Measurements from ENCODE around the gene CAPN11. TPM values are rescaled to one million over a fixed set of nuclear protein-coding genes. Genes with fewer than 3 reads are reported as not detected.
A peak's percentile ranks its signal among the peaks of the same experiment; 100 is the strongest.
"Not testable (repeated sequence)": the region's sequence is repeated elsewhere in the genome, so short reads cannot be mapped to it uniquely, and the experiment has no call there.

Gene CAPN11
- total and polyA plus RNA-seq, 7 donors, result 0.41 to 1.6 (median 0.71) TPM; not detected in 3

- H3K36me3 ChIP-seq, result no peaks in the 10 kb centered on the region
- no peak overlapping the region for H3K4me3 ChIP-seq
- intact Hi-C loops (cut with DNase I), result no loop called here
- no peak for DNase-seq
- WGBS, 2 donors, result 73 to 79% methylated on average over 2 of the region's 2 CpGs
- no peak for TF ChIP-seq EP300 (IDR thresholded peaks at IDR 0.05)
- no peak for TF ChIP-seq POLR2A (IDR thresholded peaks at IDR 0.05)
- TF ChIP-seq CTCF (IDR thresholded peaks at IDR 0.05), result no peak
- no peak for TF ChIP-seq POLR2AphosphoS5 (IDR thresholded peaks at IDR 0.05)
- no peak overlapping the region for H3K27ac ChIP-seq
- no peaks in the 10 kb centered on the region for H3K4me1 ChIP-seq
- no peaks in the 10 kb centered on the region for H3K9me3 ChIP-seq
- no peaks in the 10 kb centered on the region for H3K27me3 ChIP-seq
Observed at GRCh38 chr6:44189257-44189656, 30.6 kb downstream of the CAPN11 start.

- Histone ChIP-seq H3K27me3 (no peaks in the 10 kb centered on the region), H3K27ac (no peak overlapping the region), H3K4me1 (no peaks in the 10 kb centered on the region), H3K9me3 (no peaks in the 10 kb centered on the region), H3K4me3 (no peak overlapping the region), H3K36me3 (no peaks in the 10 kb centered on the region)
- 15 to 32% methylated on average over 2 of the region's 2 CpGs for WGBS, 2 donors
- DNase-seq, result no peak
- TF ChIP-seq POLR2AphosphoS5 (IDR thresholded peaks at IDR 0.05), result no peak
- no peak for TF ChIP-seq EP300 (IDR thresholded peaks at IDR 0.05)
- no peak for TF ChIP-seq CTCF (IDR thresholded peaks at IDR 0.05)
- intact Hi-C loops (cut with DNase I), result no loop called here
Observed at GRCh38 chr6:44190715-44191114, 32.1 kb downstream of the CAPN11 start.

GRCh38 chr6:44192428-44193041, 33.9 kb downstream of the CAPN11 start:
- intact Hi-C loops (cut with DNase I), result no loop called here
- 63 to 67% methylated on average over 10 of the region's 10 CpGs for WGBS, 2 donors
- Histone ChIP-seq H3K4me3 (no peak overlapping the region), H3K27me3 (no peaks in the 10 kb centered on the region), H3K36me3 (no peaks in the 10 kb centered on the region), H3K4me1 (no peaks in the 10 kb centered on the region), H3K9me3 (no peaks in the 10 kb centered on the region), H3K27ac (peak overlapping the region in 1 of 4 donors; percentile 33)
- no peak for TF ChIP-seq EP300 (IDR thresholded peaks at IDR 0.05)
- TF ChIP-seq CTCF (IDR thresholded peaks at IDR 0.05), result no peak
- TF ChIP-seq POLR2A (IDR thresholded peaks at IDR 0.05), result no peak
- TF ChIP-seq POLR2AphosphoS5 (IDR thresholded peaks at IDR 0.05), result no peak
- no peak for DNase-seq

- H3K27me3 ChIP-seq, result no peaks in the 10 kb centered on the region
- no peaks in the 10 kb centered on the region for H3K4me1 ChIP-seq
- no peaks in the 10 kb centered on the region for H3K36me3 ChIP-seq
- H3K4me3 ChIP-seq, result no peak overlapping the region
- intact Hi-C loops (cut with DNase I), result no loop called here
- H3K9me3 ChIP-seq, result no peaks in the 10 kb centered on the region
- TF ChIP-seq EP300 (IDR thresholded peaks at IDR 0.05) (no peak), CTCF (IDR thresholded peaks at IDR 0.05) (no peak), POLR2AphosphoS5 (IDR thresholded peaks at IDR 0.05) (no peak), POLR2A (IDR thresholded peaks at IDR 0.05) (no peak)
- WGBS, 2 donors, result 91 to 93% methylated on average over 8 of the region's 8 CpGs
- no peak for DNase-seq
- H3K27ac ChIP-seq, result no peak overlapping the region
Observed at GRCh38 chr6:44193307-44193910, 34.8 kb downstream of the CAPN11 start.

GRCh38 chr6:44194326-44194725, 35.7 kb downstream of the CAPN11 start:
- H3K9me3 ChIP-seq, result no peaks in the 10 kb centered on the region
- TF ChIP-seq CTCF (IDR thresholded peaks at IDR 0.05), result no peak
- TF ChIP-seq POLR2A (IDR thresholded peaks at IDR 0.05), result no peak
- TF ChIP-seq EP300 (IDR thresholded peaks at IDR 0.05), result no peak
- TF ChIP-seq POLR2AphosphoS5 (IDR thresholded peaks at IDR 0.05), result no peak
- H3K27me3 ChIP-seq, result no peaks in the 10 kb centered on the region
- intact Hi-C loops (cut with DNase I), result no loop called here
- no peak overlapping the region for H3K27ac ChIP-seq
- DNase-seq, result no peak
- WGBS, 2 donors, result 81 to 89% methylated on average over 5 of the region's 5 CpGs
- H3K4me3 ChIP-seq, result no peak overlapping the region
- H3K4me1 ChIP-seq, result no peaks in the 10 kb centered on the region
- no peaks in the 10 kb centered on the region for H3K36me3 ChIP-seq

- H3K4me1 ChIP-seq; intact Hi-C loops (cut with DNase I); H3K9me3 ChIP-seq; H3K36me3 ChIP-seq; H3K4me3 ChIP-seq; H3K27ac ChIP-seq; H3K27me3 ChIP-seq; DNase-seq: not testable (repeated sequence)
- WGBS, 2 donors, result 81 to 91% methylated on average over 11 of the region's 11 CpGs
Observed at GRCh38 chr6:44196351-44196750, 37.7 kb downstream of the CAPN11 start.
